ENCODE measurements around the gene C1orf226. TPM values are rescaled to one million over a fixed set of nuclear protein-coding genes. Genes with fewer than 3 reads are reported as not detected.

The C1orf226 gene
- total RNA-seq, result 0.33 and 0.50 TPM in 2 replicates

GRCh38 chr1:162381383-162381782, at the start of gene C1orf226:
C1orf226 (plus strand) TSS chr1:162381728; CDS start chr1:162381902, 174 bp downstream.

GRCh38 chr1:162376691-162377090, 4.8 kb upstream of the C1orf226 start, which contains the start of gene SPATA46:
SPATA46 (minus strand) TSS chr1:162376854; CDS start chr1:162376790, 64 bp downstream.

GRCh38 chr1:162412002-162412401, 30.5 kb downstream of the C1orf226 start, which contains the start of gene SH2D1B:
SH2D1B (minus strand) TSS chr1:162412136; CDS start chr1:162412016, 120 bp downstream.

Other genes with a start within 250 kb of the C1orf226 start
- 0.12 TPM in 1 of 2 replicates, not detected in the other for gene SPATA46, start 4.9 kb upstream of the C1orf226 start, total RNA-seq
- under 0.01 TPM in 1 of 2 replicates, not detected in the other for gene SH2D1B, start 30.4 kb downstream of the C1orf226 start, total RNA-seq
- 92.5 and 130 TPM in 2 replicates for gene UHMK1, start 116.1 kb downstream of the C1orf226 start, total RNA-seq
- gene UAP1, start 180.0 kb downstream of the C1orf226 start, total RNA-seq, result 181 and 262 TPM in 2 replicates